Activated CD4-positive, alpha-beta T cell treated with anti-CD3 and anti-CD28 coated beads, Interleukin-2, amount 50 U/mL, for 16 hours (primary cell): ENCODE data around the gene PLTP.
"Not testable (repeated sequence)": the region's sequence is repeated elsewhere in the genome, so short reads cannot be mapped to it uniquely, and the experiment has no call there.

Experiments
- DNase-seq: peaks from one replicate; pipeline ENCODE4 v3.0.0-alpha.2; 2020

The PLTP gene

DNA sequence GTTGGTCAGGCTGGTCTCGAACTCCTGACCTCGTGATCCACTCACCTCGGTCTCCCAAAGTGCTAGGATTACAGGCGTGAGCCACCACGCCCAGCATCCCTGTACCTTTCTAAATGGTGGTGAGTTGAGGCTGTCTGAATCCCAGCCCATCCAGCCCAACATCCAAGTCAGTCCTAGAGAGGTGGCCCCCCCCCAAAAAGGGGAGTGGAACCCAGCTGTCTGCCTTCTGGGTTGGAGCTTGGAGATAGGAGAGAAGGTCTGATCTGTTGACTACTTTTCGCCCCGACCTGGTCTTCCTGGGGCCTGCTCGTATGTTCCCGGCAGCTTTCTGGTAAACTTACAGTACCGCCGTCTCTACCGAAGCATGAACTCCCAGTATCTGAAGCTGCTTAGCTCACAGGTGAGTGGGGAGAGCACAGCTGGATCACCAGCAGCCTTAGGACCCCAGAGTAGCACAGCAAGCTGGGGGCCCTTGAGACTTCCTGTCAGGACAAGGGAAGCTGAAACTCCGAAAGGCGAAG is 15.3 kb downstream of the PLTP start:
- no peak for DNase-seq

DNA sequence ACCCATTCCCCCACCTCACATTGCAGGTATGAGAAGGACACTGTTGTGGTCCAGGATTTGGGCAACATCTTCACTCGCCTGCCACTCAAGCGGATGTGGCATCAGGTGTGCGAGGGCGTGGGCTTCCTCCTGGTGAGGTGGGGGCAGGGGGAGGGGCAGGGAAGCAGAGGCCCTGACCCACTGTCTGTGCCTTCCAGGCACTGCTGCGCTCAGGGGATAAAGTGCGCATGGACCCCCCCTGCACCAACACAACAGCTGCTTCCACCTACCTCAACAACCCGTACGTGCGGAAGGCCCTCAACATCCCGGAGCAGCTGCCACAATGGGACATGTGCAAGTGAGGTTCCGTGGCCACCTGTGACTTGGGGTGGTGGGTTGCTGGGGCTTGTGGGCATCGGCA is 17.2 kb downstream of the PLTP start:
- no peak for DNase-seq

GRCh38 chr20:45893831-45894230 is 18.1 kb downstream of the PLTP start:
- DNase-seq = no peak

DNA sequence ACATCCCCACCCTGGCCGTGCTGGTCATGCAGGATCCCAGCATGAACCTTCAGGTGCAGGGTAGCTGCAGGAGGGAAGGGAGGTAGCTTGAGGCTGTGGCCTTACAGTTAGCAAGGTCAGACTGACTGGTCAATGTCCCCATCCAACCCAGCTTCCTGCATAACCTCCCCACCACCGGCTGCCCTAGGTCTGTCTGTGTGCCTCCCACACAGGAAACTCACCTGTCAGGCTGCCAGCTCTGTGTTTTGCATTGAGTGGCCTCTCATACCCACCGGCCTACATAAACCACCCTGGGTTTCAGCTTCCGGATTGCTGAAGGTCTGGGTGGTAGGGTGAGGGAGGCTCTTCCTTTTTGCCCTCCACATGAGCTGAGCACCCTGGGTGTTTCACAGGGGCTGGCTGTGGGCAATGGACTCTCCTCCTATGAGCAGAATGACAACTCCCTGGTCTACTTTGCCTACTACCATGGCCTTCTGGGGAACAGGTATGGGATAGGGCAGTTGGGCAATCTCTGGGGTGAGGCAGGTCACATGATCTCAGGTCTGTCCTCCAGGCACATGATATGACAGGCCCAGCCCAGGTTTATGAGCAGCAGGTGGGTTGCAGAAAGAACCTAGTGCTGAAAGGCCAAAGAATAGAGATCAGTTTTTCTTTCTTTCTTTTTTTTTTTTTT is 19.0 kb downstream of the PLTP start:
- peak; percentile 43 for DNase-seq

GRCh38 chr20:45892049-45892825 is 19.7 kb downstream of the PLTP start:
- no peak for DNase-seq

GRCh38 chr20:45890985-45891983 is 20.7 kb downstream of the PLTP start, which contains the start of the genes CTSA and NEURL2:
TSS of gene CTSA (plus strand) at chr20:45891335. CDS start at chr20:45891569, 234 bp downstream.
TSS of gene NEURL2 (minus strand) at chr20:45891208. CDS start at chr20:45890991, 217 bp downstream.
- DNase-seq = peak; percentile 87

DNA sequence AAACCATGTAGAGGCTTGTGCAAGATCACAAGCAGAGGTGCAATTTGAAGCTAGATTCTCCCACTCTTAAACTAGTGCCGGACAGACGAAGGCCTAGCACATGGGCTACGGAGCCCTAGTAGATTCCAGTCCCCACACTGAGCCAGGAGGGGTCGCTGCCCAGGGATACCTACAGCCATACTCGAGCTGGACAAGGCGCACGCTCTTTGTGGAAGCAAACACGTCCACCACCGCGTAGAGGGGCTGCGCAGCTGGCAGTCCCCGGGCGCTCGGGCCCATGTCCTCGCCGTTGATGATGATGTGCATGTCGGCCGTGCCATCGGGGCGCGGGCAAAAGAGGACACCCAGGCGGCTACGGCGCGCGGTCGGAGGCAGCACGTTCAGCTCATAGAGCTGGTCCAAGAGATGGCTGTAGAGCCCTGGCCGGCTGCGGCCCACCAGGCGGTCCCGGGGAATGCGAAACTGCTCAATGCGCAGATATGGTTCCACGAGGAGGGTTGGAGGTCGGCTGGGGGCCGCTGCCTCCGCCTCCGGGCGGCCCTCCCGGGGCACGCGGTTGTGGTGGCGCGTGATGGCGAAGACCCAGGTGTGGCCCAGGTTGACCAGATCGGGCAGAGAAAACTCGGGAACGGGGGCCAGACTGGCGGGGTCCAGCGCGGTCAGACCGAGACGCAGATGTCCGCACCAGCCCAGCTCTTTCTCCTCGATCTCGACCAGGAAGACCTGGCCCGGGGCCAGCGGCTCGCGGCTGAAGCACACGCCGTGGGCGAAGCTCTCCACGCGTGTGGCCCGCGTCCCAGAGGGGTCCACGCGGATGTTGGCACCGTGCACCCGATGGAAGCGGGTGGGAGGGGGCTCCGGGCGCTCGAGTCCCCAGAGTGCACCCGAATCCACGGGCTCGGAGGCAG is 21.6 kb downstream of the PLTP start:
- DNase-seq = peak; percentile 26

DNA sequence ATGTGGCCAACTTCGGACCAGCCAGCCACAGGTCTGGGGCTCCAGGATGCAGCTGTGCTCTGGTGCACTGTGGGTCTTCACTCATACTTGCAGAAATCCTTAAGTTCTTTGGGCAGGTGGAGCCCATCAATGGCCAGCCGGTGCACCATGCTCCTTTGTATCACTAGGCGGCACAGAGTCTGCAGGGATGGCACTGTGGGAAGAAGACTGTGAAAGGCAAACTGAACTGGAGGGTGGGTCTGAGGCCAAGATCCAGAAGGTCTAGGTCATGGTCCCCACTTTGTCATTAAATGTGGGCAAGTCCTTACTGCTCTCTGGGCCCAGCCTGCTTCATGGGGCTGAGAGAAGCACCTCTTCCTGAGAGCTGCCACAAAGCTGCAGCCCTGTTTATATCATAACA is 23.3 kb downstream of the PLTP start:
- no peak for DNase-seq

DNA sequence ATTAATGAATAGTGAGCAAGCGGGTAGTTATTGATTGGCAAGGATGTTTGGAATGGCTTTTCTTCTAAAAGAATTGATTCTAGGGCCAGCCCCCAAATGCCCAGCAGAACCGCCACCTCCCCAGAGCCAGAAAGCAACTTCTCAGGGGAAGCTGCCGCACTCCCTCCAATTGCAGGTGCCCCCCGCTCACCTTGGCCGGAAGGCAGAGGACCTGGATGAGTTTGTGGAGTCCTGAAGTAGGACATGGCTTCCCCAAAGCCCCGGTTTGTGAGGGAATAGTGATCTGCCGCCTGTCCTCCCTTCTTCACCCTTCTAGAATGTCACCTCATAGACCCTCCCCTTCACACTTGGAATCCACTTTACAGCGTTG is 24.6 kb downstream of the PLTP start, which contains the start of gene SPATA25:
Gene SPATA25, minus strand, starts transcription at position 277 of the 370 bp plus-strand sequence. Its CDS starts 32 bp downstream, at position 245.
- no peak for DNase-seq

- DNase-seq = no peak
Measured at GRCh38 chr20:45886590-45887345, 25.2 kb downstream of the PLTP start.

GRCh38 chr20:45883100-45883469 is 28.9 kb downstream of the PLTP start:
- DNase-seq = no peak

DNA sequence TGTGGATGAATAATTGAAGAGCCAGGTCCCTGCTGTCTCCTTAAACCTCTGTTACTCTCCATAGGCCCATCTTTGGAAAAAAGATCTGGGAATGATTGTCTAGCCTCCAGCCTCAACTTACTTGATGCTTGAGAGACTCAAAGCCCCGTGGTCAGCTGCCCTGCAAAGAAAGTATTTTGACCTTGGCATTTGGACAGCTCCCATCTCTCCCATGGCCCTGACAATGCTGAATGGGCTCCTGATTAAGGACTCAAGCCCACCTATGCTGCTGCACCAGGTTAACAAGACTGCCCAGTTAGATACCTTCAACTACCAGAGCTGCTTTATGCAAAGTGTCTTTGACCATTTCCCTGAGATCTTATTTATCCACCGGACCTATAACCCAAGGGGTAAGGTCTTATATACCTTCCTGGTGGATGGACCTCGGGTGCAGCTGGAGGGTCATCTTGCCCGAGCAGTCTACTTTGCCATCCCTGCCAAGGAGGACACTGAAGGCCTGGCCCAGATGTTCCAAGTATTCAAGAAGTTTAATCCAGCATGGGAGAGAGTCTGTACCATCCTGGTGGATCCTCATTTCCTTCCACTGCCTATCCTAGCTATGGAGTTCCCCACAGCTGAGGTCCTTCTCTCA is 29.4 kb downstream of the PLTP start:
- DNase-seq = no peak

GRCh38 chr20:45880988-45881788 is 30.8 kb downstream of the PLTP start, which contains the start of gene ZSWIM1:
TSS of gene ZSWIM1 (plus strand) at chr20:45881227. CDS start at chr20:45882593, 1,366 bp downstream.
- DNase-seq = peak; percentile 99

DNA sequence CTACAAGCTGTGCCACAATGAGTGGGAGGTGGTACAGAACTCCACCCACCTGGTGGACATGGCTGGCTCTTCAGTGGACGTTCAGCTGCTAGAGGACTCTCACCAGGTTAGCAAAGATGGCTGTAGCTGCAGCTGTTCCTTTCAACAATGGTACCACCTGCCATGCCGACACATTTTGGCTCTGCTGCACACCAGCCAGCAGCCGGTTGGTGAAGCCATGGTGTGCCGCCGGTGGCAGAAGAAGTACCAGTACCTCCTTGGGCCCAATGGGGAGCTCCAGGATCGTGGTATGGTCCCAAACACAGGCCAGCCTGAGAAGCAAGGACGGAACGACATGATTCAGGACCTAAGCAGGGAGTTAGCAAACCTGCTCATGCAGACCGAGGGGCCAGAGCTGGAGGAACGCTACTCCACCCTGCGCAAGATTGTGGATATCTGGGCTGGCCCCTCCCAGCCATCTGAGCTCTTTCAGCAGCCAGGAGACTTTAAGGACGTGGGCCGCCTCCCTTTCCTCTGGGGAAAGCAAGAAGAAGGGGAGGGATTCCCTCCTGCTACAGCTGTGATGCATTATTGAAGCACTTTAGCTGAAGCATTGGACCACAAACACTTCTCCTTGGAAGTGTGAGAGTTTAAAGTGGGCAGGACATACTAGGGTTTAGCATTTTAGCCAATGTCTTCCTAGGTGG is 33.7 kb downstream of the PLTP start:
- DNase-seq = no peak

- no peak for DNase-seq
Measured at GRCh38 chr20:45874576-45874975, 37.4 kb downstream of the PLTP start.

- DNase-seq = not testable (repeated sequence)
Measured at GRCh38 chr20:45874104-45874481, 37.9 kb downstream of the PLTP start.

DNA sequence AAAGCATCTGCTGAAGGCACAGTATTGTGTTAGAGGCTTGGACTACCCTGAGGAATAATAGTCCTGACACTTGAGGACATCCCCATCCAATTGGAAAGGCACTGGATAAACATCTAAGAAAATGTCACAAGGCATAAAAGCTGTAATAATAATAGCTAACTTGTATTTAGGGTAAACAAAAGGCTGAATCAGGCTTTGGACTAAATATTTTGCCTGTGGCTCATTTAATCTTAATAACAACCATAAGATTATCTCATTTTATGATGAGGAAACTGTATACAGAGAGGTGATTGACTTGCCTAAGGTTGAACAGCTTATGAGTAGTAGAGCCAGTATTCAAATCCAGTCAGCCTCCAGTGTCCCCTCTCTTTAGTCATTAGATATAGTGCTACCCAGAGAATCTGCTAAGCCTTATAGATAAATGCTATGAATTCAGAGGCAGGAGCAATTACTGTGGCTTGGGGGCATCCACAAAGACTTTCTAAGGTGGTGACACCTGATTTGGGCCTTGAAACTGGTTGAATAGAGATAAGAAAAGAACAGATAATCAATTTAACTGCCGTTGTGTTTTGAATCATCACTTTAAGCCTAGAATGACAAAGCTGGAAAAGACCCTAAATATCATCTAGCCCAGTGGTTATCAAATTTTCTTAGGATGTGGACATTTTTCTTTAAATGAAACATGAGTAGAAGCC is 38.4 kb downstream of the PLTP start:
- DNase-seq = no peak

DNA sequence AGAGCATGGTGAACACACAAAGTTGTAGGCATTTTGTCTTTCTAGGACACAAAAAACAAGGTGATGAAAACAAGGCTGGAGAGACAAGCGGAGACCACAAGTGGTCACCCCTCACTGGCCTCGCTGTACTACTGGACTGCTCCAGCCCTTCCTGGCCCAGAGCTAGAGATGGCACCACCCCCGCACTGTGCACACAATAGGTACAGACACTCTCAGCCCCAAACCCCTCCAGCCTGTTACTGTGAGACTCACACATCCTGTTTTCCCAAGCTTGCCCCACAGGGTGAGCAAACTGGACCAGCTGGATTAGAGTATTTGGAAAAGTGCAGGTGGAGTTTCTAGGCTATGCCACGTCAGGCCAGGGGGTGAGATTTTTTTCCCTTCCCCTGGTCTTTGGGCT is 39.3 kb downstream of the PLTP start:
- no peak for DNase-seq
